Lower leg skin (tissue), 3 donors: Measurements from ENCODE around the gene SCRN1.

Experiments used
- POLR2A ChIP-seq, 2 donors: fragments of 450-650 bp; IDR thresholded peaks; one replicate each; pipeline ENCODE4 v1.6.1; 2016 to 2017; ENCODE audit warnings: antibody characterized with exemption in 2 of 2, mild to moderate bottlenecking in 1 of 2, moderate library complexity in 1 of 2
- TF ChIP-seq, protein P1 (sequence below), 3 donors: fragments of 450-650 bp; IDR thresholded peaks; one replicate each; pipeline ENCODE4 v1.5.1; 2016; ENCODE audit warnings: antibody characterized with exemption in 3 of 3, mild to moderate bottlenecking in 3 of 3, moderate library complexity in 2 of 3

DNA sequence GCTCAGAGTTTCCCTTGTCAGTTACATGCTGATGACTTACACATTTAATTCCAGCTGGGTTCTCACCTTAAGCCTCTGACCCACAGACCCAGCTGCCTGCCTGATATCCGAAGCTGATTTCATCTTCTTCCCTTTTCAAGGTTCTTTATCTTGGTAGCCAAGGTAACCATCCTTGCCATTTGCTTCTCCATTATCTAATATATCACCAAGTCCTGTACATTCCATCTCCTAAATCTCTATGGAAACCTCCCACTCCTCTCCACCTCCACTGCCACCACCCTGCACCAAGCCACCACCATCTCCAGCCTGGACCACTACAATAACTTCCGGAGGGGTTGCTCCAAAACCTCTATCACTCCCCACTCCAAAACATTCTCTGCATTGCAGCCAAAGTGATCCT lies 19.9 kb downstream of the SCRN1 start:
- TF ChIP-seq, protein P1, sequence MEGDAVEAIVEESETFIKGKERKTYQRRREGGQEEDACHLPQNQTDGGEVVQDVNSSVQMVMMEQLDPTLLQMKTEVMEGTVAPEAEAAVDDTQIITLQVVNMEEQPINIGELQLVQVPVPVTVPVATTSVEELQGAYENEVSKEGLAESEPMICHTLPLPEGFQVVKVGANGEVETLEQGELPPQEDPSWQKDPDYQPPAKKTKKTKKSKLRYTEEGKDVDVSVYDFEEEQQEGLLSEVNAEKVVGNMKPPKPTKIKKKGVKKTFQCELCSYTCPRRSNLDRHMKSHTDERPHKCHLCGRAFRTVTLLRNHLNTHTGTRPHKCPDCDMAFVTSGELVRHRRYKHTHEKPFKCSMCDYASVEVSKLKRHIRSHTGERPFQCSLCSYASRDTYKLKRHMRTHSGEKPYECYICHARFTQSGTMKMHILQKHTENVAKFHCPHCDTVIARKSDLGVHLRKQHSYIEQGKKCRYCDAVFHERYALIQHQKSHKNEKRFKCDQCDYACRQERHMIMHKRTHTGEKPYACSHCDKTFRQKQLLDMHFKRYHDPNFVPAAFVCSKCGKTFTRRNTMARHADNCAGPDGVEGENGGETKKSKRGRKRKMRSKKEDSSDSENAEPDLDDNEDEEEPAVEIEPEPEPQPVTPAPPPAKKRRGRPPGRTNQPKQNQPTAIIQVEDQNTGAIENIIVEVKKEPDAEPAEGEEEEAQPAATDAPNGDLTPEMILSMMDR (IDR thresholded peaks at IDR 0.05): no peak
- TF ChIP-seq POLR2A (IDR thresholded peaks at IDR 0.05): no peak
